HepG2 (cell line): ENCODE results near the gene GJD3. TPM values are rescaled to one million over a fixed set of nuclear protein-coding genes. Genes with fewer than 3 reads are reported as not detected.
A peak's percentile ranks its signal among the peaks of the same experiment; 100 is the strongest.

Source experiments
- AGO1 ChIP-seq: fragments of 200-400 bp; formaldehyde crosslinking; IDR thresholded peaks from 2 replicates; pipeline ENCODE4 v1.6.1; 2017; ENCODE audit warnings: mild to moderate bottlenecking, low read depth, low read length, moderate library complexity; ENCODE audit not compliant: poor library complexity, severe bottlenecking
- AKAP8 ChIP-seq: sonication (generic); formaldehyde crosslinking; IDR thresholded peaks from 2 replicates; pipeline ENCODE4 v1.5.1; 2020; ENCODE audit warnings: mild to moderate bottlenecking, missing genetic modification reagents
- CHD2 ChIP-seq: IDR thresholded peaks from 2 replicates; pipeline ENCODE4 v1.6.1; 2011; ENCODE audit warnings: low read depth, low read length, improper control_type of control experiment
- ELF1 ChIP-seq: sonication (generic); formaldehyde crosslinking; IDR thresholded peaks from 2 replicates; pipeline ENCODE4 v1.4.0; 2020; ENCODE audit warnings: missing genetic modification reagents
- FOSL2 ChIP-seq: sonication (generic); formaldehyde crosslinking; IDR thresholded peaks from 2 replicates; pipeline ENCODE4 v1.4.0; 2020; ENCODE audit warnings: missing genetic modification reagents
- KAT7 ChIP-seq: IDR thresholded peaks from 2 replicates; pipeline ENCODE4 v1.6.1; 2018; ENCODE audit warnings: borderline replicate concordance, missing compliant biosample characterization
- MEIS2 ChIP-seq: sonication (generic); formaldehyde crosslinking; IDR thresholded peaks from 2 replicates; pipeline ENCODE4 v1.9.0; 2021; ENCODE audit warnings: mild to moderate bottlenecking, missing genetic modification reagents
- MTF2 ChIP-seq: sonication (generic); formaldehyde crosslinking; IDR thresholded peaks from 2 replicates; pipeline ENCODE4 v1.5.0; 2020; ENCODE audit warnings: missing genetic modification reagents, borderline replicate concordance
- NFIB ChIP-seq: sonication (generic); formaldehyde crosslinking; IDR thresholded peaks from 2 replicates; pipeline ENCODE4 v1.9.0; 2021; ENCODE audit warnings: missing genetic modification reagents, mild to moderate bottlenecking, borderline replicate concordance
- PCBP1 ChIP-seq: fragments of 200-400 bp; formaldehyde crosslinking; IDR thresholded peaks from 2 replicates; pipeline ENCODE4 v1.6.1; 2017; ENCODE audit warnings: mild to moderate bottlenecking, low read depth, low read length, borderline replicate concordance
- RBFOX2 ChIP-seq: fragments of 200-400 bp; formaldehyde crosslinking; IDR thresholded peaks from 2 replicates; pipeline ENCODE4 v1.6.1; 2017; ENCODE audit warnings: low read depth, mild to moderate bottlenecking, low read length
- RBM22 ChIP-seq: fragments of 200-400 bp; formaldehyde crosslinking; optimal IDR thresholded peaks from 2 replicates; pipeline ENCODE3; 2017; ENCODE audit warnings: mild to moderate bottlenecking, low read length, moderate library complexity
- REPIN1 ChIP-seq: sonication (generic); formaldehyde crosslinking; IDR thresholded peaks from 2 replicates; pipeline ENCODE4 v1.8.0; 2022; ENCODE audit warnings: missing genetic modification reagents, low read depth, mild to moderate bottlenecking, borderline replicate concordance
- ZMYM3 ChIP-seq: sonication (generic); formaldehyde crosslinking; IDR thresholded peaks from 2 replicates; pipeline ENCODE4 v1.5.1; 2020; ENCODE audit warnings: mild to moderate bottlenecking, missing genetic modification reagents
- ZNF256 ChIP-seq: sonication (generic); formaldehyde crosslinking; conservative IDR thresholded peaks from 2 replicates; pipeline ENCODE4 v1.4.0; 2020; ENCODE audit warnings: missing genetic modification reagents
- ZNF343 ChIP-seq: sonication (generic); formaldehyde crosslinking; IDR thresholded peaks from 2 replicates; pipeline ENCODE4 v1.4.0; 2020; ENCODE audit warnings: mild to moderate bottlenecking, missing genetic modification reagents
- ZNF563 ChIP-seq: sonication (generic); formaldehyde crosslinking; IDR thresholded peaks from 2 replicates; pipeline ENCODE4 v1.8.0; 2022; ENCODE audit warnings: mild to moderate bottlenecking, moderate library complexity, missing genetic modification reagents
- ZNF564 ChIP-seq: sonication (generic); formaldehyde crosslinking; IDR thresholded peaks from 2 replicates; pipeline ENCODE4 v1.8.1; 2023; ENCODE audit warnings: mild to moderate bottlenecking, missing genetic modification reagents
- ZNF572 ChIP-seq: sonication (generic); formaldehyde crosslinking; IDR thresholded peaks from 2 replicates; pipeline ENCODE4 v1.5.1; 2020; ENCODE audit warnings: mild to moderate bottlenecking, missing genetic modification reagents
- ZNF615 ChIP-seq: sonication (generic); formaldehyde crosslinking; IDR thresholded peaks from 2 replicates; pipeline ENCODE4 v1.5.0; 2020; ENCODE audit warnings: mild to moderate bottlenecking, missing genetic modification reagents, borderline replicate concordance
- ZNF709 ChIP-seq: sonication (generic); formaldehyde crosslinking; IDR thresholded peaks from 2 replicates; pipeline ENCODE4 v1.5.0; 2020; ENCODE audit warnings: mild to moderate bottlenecking, missing genetic modification reagents
- ZNF772 ChIP-seq: sonication (generic); formaldehyde crosslinking; IDR thresholded peaks from 2 replicates; pipeline ENCODE4 v1.5.0; 2020; ENCODE audit warnings: mild to moderate bottlenecking, missing genetic modification reagents
- polyA plus RNA-seq, 8 experiments: library from polyadenylated mRNA; depleted of rRNA in 3 of 8; stranded (reverse) in 7 of 8; unstranded in 1 of 8; fragments of >200 nt; fragmentation: Illumina TruSeq in 4 of 8; extraction: Trizol in 4 of 8; gene quantifications; 2 replicates each; pipeline versions ENCODE4 v1.2.1 to v1.2.3, GENCODE V29; 2011 to 2016; ENCODE audit warnings: low read depth in 4 of 8, missing spikeins in 1 of 8, mixed read lengths in 1 of 8; ENCODE audit not compliant: insufficient read depth in 1 of 8
- total RNA-seq, 5 experiments: library from RNA; depleted of rRNA; stranded (reverse); fragments of >200 nt; fragmentation: Illumina TruSeq; extraction: Trizol; gene quantifications; 2 replicates each; pipeline ENCODE4 v1.2.3, GENCODE V29; 2016; ENCODE audit warnings: low read depth in 1 of 5
- TF ChIP-seq, protein P1 (sequence below), 2 experiments: sonication (generic) in 1 of 2; formaldehyde crosslinking in 1 of 2; IDR thresholded peaks; 2 replicates each; pipeline versions ENCODE4 v1.4.0 to v1.6.1; 2016 to 2020; ENCODE audit warnings: borderline replicate concordance in 1 of 2, low read depth in 1 of 2, mild to moderate bottlenecking in 1 of 2, missing genetic modification reagents in 1 of 2

The GJD3 gene
- total and polyA plus RNA-seq, 2 of the 13 experiments (the other 11 are each of a cell fraction or from before 2014, with no cell fraction given), result not detected

DNA sequence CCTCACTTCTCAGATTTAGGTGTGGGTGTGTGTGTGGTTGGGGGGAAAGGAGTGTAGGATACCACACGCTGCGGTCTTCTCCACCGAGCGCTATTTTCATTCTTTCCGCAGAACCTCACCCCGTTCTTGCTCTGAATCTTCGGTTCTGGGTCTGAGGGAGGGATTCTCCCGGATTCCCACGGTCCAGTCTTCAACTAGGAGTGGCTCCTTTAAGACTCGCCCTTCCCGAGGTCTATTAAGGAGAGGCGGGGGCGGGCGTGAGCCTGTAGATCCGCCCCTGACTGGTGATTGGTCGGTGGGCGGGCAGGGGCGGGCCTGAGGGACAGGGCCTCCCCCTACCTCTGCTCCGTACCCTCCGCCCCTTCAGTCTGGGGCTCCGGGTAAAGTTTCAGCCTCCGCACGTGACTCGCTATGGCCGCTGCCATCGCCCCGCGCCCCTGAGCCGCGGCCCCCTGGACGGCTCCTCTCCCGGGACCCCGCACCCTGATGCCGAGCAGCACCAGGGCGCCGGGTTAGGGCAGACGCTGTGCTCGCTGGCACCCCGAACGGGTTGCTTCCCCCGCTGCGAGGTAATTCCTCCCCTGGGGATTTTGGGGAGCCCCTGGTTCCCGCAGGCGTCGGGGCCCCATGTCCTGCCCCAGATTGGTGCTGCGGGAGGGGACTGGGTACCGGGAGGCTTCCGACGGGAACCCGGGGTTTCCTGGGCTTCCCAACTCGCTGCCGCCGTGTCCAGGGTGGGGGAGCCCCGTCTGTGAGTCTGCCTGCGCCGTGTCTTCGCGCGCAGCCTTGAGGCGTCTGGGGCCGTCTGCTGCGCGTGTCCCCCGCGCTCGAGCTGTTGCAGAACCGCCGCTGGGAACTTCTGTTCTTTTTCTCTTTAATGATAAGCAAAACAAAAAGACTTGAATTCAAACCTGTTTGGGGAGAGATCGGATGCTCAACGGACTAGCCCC, 46.4 kb downstream of the GJD3 start (continued):
- TF ChIP-seq, protein P1, sequence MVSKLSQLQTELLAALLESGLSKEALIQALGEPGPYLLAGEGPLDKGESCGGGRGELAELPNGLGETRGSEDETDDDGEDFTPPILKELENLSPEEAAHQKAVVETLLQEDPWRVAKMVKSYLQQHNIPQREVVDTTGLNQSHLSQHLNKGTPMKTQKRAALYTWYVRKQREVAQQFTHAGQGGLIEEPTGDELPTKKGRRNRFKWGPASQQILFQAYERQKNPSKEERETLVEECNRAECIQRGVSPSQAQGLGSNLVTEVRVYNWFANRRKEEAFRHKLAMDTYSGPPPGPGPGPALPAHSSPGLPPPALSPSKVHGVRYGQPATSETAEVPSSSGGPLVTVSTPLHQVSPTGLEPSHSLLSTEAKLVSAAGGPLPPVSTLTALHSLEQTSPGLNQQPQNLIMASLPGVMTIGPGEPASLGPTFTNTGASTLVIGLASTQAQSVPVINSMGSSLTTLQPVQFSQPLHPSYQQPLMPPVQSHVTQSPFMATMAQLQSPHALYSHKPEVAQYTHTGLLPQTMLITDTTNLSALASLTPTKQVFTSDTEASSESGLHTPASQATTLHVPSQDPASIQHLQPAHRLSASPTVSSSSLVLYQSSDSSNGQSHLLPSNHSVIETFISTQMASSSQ (IDR thresholded peaks at IDR 0.05; ENCODE audit: low read depth), result no peak
- TF ChIP-seq, protein P1 (CRISPR knock-in tag; IDR thresholded peaks at IDR 0.05; ENCODE audit: borderline replicate concordance), result 0 out of 2 replicates have a peak, but pooled peaks have one; percentile 40
- TF ChIP-seq PCBP1 (no peak), AKAP8 (CRISPR knock-in tag) (peak; percentile 22; the same call in 1 of the 2 replicates), REPIN1 (CRISPR knock-in tag) (no peak; the same call in 1 of the 2 replicates), ZNF343 (peak; percentile 88), KAT7 (CRISPR knock-in tag) (peak; percentile 92), RBFOX2 (peak; percentile 88), ELF1 (CRISPR knock-in tag) (no peak; the same call in 1 of the 2 replicates), FOSL2 (CRISPR knock-in tag) (0 out of 2 replicates have a peak, but pooled peaks have one; percentile 4), ZMYM3 (no peak; the same call in none of the 2 replicates), ZNF772 (CRISPR knock-in tag) (no peak; the same call in 1 of the 2 replicates), MEIS2 (CRISPR knock-in tag) (no peak), ZNF256 (no peak; the same call in 1 of the 2 replicates), RBM22 (no peak), ZNF615 (peak; percentile 83; the same call in 1 of the 2 replicates), AGO1 (no peak), ZNF709 (CRISPR knock-in tag) (no peak), ZNF572 (CRISPR knock-in tag) (peak; percentile 85), ZNF564 (CRISPR knock-in tag) (peak; percentile 77; the same call in 1 of the 2 replicates), CHD2 (no peak), MTF2 (CRISPR knock-in tag) (no peak), NFIB (CRISPR knock-in tag) (no peak), ZNF563 (CRISPR knock-in tag) (peak; percentile 51; the same call in 1 of the 2 replicates)
